A673 (cell line): ENCODE results near the gene PODNL1. TPM values are rescaled to one million over a fixed set of nuclear protein-coding genes. Genes with fewer than 3 reads are reported as not detected.

Source experiments
- BruUV-seq: library from RNA; stranded (reverse); fragments of 400-500 nt; replicated peaks from 2 replicates; lab custom pipeline; 2021; lab: Mats Ljungman, UMichigan
- CTCF ChIA-PET: fragments of 300-600 bp; sonication (Branson Sonifier 250); formaldehyde crosslinking; loops from one replicate; lab custom pipeline; 2022; ENCODE audit warnings: antibody characterized with exemption; lab: Charles Lee
- POLR2A ChIA-PET: fragments of 300-600 bp; sonication (Branson Sonifier 250); formaldehyde crosslinking; loops from one replicate; lab custom pipeline; 2022; ENCODE audit warnings: antibody characterized with exemption; ENCODE audit not compliant: low non-redundant PET; lab: Charles Lee
- DNase-seq: peaks from one replicate; pipeline ENCODE4 v3.0.0-alpha.2; 2015; ENCODE audit warnings: low spot score
- H3K27ac ChIP-seq: fragments of 200-600 bp; sonication (generic); 2 replicates; pipeline ENCODE4 v1.5.1; 2016; ENCODE audit warnings: mixed run types, low read depth, mild to moderate bottlenecking, mixed read lengths, antibody characterized with exemption, low read length; ENCODE audit not compliant: poor library complexity, severe bottlenecking
- H3K27me3 ChIP-seq: fragments of 200-600 bp; sonication (generic); replicated peaks from 2 replicates; pipeline ENCODE4 v1.6.1; 2017; ENCODE audit warnings: mixed run types, low read depth, mild to moderate bottlenecking, mixed read lengths, antibody characterized with exemption, low read length; ENCODE audit not compliant: insufficient read depth, poor library complexity
- H3K36me3 ChIP-seq: fragments of 200-600 bp; sonication (generic); 2 replicates; pipeline ENCODE4 v1.6.1; 2016; ENCODE audit warnings: mixed run types, mild to moderate bottlenecking, mixed read lengths, antibody characterized with exemption, low read length; ENCODE audit not compliant: insufficient read depth, poor library complexity, severe bottlenecking
- H3K4me1 ChIP-seq: fragments of 200-600 bp; sonication (generic); 2 replicates; pipeline ENCODE4 v1.6.1; 2017; ENCODE audit warnings: mixed run types, mild to moderate bottlenecking, mixed read lengths, antibody characterized with exemption, low read length; ENCODE audit not compliant: insufficient read depth, poor library complexity, severe bottlenecking
- H3K4me3 ChIP-seq: fragments of 200-600 bp; sonication (generic); 2 replicates; pipeline ENCODE4 v1.5.1; 2016; ENCODE audit warnings: low read depth, mixed run types, mild to moderate bottlenecking, mixed read lengths, low read length; ENCODE audit not compliant: poor library complexity, severe bottlenecking
- H3K9me3 ChIP-seq: fragments of 200-600 bp; sonication (generic); 2 replicates; pipeline ENCODE4 v1.6.1; 2016; ENCODE audit warnings: mixed run types, low read depth, mild to moderate bottlenecking, mixed read lengths, antibody characterized with exemption, low read length; ENCODE audit not compliant: poor library complexity, severe bottlenecking
- EZH2 ChIP-seq: fragments of 200-600 bp; sonication (generic); IDR thresholded peaks from 2 replicates; pipeline ENCODE4 v1.6.1; 2017; ENCODE audit warnings: borderline replicate concordance, low read depth, mild to moderate bottlenecking, mixed read lengths, antibody characterized with exemption, low read length; ENCODE audit not compliant: poor library complexity, severe bottlenecking
- intact Hi-C: fragments of 100-400 bp; cut with micrococcal nuclease; formaldehyde crosslinking; loops from one replicate; pipeline ENCODE4 v1.10.0; 2022; ENCODE audit not compliant: unreplicated experiment
- total RNA-seq: library from RNA; stranded (reverse); gene quantifications from 2 replicates; pipeline ENCODE4 v1.2.3, GENCODE V29; 2021
- TF ChIP-seq, protein P1 (sequence below): fragments of 300-800, 200-600 bp; sonication (generic); conservative IDR thresholded peaks from 2 replicates; pipeline ENCODE4 v1.5.1; 2017; ENCODE audit warnings: low read depth, mild to moderate bottlenecking, antibody characterized with exemption, low read length, moderate library complexity, mixed read lengths

The PODNL1 gene
- total RNA-seq, 1 experiment from 2014 or later: not detected

DNA sequence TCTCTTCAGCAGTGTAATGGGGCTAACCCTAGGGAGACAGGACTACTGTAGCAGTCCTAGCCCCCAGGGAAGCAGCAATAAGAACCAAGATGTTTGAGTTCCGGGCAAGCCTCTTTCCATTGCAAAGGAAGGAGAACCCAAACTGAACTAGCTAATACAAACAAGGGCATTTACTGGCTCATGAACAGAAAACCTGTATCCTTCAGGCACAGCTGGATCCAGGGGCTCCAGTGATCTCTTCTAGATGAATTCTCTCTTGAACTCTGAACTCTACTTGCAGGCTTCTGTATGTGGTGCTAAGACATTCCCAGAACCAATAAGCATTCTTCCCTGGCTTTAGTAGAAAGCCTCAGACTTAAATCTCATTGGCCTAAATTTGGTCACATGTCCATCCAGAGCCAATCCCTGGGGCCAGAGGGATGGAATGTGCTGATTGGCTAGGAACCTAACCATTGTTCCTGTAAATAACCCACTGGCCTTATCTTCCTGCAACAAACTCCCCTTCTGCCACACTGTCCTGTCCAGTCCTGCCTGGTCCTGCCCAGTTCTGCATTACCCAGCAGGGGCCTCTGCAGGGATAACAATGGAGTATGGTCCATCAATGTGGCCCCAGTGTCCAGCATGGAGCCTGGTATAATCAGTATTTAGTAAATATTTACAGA, 3.9 kb upstream of the PODNL1 start:
- no peaks in the 10 kb centered on the region for H3K27me3 ChIP-seq
- ChIA-PET POLR2A (no interaction called here), CTCF (interaction anchor here (0.5 kb wide), 1 partner anchor 98 kb away, joined by 14 read pairs; no protein-coding TSS in a partner anchor)
- H3K9me3 ChIP-seq: no peaks in the 10 kb centered on the region
- no peak overlapping the region for H3K27ac ChIP-seq
- BruUV-seq: no TSS peak
- DNase-seq: no peak
- intact Hi-C loops: no loop called here
- TF ChIP-seq, protein P1, sequence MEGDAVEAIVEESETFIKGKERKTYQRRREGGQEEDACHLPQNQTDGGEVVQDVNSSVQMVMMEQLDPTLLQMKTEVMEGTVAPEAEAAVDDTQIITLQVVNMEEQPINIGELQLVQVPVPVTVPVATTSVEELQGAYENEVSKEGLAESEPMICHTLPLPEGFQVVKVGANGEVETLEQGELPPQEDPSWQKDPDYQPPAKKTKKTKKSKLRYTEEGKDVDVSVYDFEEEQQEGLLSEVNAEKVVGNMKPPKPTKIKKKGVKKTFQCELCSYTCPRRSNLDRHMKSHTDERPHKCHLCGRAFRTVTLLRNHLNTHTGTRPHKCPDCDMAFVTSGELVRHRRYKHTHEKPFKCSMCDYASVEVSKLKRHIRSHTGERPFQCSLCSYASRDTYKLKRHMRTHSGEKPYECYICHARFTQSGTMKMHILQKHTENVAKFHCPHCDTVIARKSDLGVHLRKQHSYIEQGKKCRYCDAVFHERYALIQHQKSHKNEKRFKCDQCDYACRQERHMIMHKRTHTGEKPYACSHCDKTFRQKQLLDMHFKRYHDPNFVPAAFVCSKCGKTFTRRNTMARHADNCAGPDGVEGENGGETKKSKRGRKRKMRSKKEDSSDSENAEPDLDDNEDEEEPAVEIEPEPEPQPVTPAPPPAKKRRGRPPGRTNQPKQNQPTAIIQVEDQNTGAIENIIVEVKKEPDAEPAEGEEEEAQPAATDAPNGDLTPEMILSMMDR: no peak
- no peak for TF ChIP-seq EZH2
- no peak overlapping the region for H3K4me3 ChIP-seq
- no peaks in the 10 kb centered on the region for H3K4me1 ChIP-seq
- no peaks in the 10 kb centered on the region for H3K36me3 ChIP-seq

DNA sequence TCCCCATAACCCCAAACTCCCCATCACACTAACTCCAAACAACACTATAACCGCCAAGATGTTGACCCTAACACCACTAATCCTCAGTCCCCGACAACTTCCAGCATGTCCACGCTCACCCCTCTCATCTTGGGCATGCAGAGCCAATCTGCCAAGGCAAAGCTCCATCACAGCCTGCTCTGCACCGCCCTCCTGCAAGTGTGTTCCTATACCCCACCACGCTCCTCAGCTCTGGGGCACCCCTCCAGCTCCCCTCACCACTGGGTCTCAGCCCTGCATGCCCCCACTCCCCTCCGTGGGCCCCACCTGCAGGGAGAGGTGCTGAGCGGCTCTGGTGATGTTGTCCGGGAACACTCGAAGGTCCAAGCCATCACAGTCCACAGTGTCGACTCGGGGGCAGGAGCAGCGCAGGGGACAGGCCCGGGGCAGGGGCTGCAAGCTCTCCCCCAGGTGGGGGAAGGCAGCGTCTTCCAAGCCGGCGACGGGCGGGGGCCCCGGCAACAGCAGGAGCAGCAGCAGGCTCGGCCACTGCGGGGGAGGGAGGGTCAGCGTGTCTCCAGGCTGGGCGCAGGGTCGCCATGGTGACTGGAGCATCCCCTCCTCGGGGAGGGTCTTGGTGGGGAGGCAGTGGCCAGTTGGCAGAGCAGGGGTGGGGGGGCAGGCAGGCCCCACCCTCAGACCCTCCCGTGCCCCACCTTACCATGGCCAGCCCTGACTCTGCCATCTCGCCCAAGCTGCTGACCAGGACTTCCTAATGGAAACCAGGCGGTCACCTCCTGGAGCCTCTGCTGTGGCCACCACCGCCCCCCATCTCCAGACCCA, 527 bp downstream of the PODNL1 start:
- BruUV-seq: no TSS peak
- CTCF ChIA-PET: no interaction called here
- Histone ChIP-seq H3K27me3 (no peaks in the 10 kb centered on the region), H3K9me3 (no peaks in the 10 kb centered on the region), H3K4me3 (no peak overlapping the region), H3K36me3 (no peaks in the 10 kb centered on the region), H3K4me1 (no peaks in the 10 kb centered on the region), H3K27ac (no peak overlapping the region)
- TF ChIP-seq EZH2: no peak
- TF ChIP-seq, protein P1: no peak
- POLR2A ChIA-PET: interaction anchor here (0.6 kb wide), 2 partner anchors 432 to 827 kb away, joined by 4 to 5 read pairs; no protein-coding TSS in a partner anchor
- intact Hi-C loops: no loop called here
- DNase-seq: no peak

DNA sequence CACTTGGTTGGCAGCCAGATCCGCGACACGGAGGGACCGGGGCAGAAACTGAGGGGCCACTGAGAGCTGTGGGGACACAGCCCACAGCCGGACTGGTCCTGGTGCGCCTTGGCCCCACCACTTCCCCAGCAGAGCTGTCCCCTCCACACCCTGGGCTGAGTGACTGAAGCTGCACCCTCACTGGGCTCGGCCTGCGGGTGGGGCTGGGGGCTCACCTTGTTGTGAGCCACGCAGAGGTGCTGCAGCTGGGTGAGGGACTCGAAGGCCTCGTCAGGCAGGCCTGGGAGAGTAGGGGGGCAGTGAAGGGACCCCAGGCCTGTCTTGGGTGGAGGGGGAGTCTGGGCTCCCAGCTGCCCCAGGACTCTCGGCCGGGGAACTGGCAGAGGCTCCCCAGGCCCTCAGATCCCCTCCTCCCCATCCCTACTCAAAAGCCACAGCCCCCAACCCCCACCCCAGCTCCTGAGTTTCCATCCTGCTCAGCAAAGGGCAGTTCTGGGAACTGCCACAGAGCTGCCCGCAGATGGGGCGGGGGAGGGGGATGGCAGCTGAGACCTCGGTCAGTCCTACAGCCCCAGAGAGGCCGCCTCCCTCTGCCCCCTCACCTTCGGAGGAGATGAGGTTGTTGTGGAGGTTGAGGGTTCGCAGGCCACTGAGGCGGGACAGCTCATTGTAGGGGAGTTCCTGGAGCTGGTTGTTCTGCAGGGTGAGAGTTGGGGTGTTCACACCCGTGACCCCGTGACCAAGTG, 2.3 kb downstream of the PODNL1 start:
- intact Hi-C loops: no loop called here
- H3K4me3 ChIP-seq: no peak overlapping the region
- no TSS peak for BruUV-seq
- no peak overlapping the region for H3K27ac ChIP-seq
- H3K27me3 ChIP-seq: no peaks in the 10 kb centered on the region
- H3K4me1 ChIP-seq: no peaks in the 10 kb centered on the region
- CTCF ChIA-PET: interaction anchor here (0.6 kb wide), 1 partner anchor 47 kb away, joined by 3 read pairs; no protein-coding TSS in a partner anchor
- POLR2A ChIA-PET: no interaction called here
- DNase-seq: no peak
- H3K36me3 ChIP-seq: no peaks in the 10 kb centered on the region
- no peaks in the 10 kb centered on the region for H3K9me3 ChIP-seq
- TF ChIP-seq, protein P1: no peak
- TF ChIP-seq EZH2: no peak
